IPS-18a (cell line): ENCODE measurements around the gene YAP1.

Experiments
- H3K27ac ChIP-seq: one replicate; pipeline ENCODE4 v1.5.1; 2013; ENCODE audit warnings: low read length
- H3K27me3 ChIP-seq: one replicate; pipeline ENCODE4 v1.6.1; 2013; ENCODE audit warnings: mild to moderate bottlenecking, low read length; ENCODE audit not compliant: control insufficient read depth, insufficient read depth
- H3K36me3 ChIP-seq: one replicate; pipeline ENCODE4 v1.6.1; 2013; ENCODE audit warnings: low read depth, low read length; ENCODE audit not compliant: control insufficient read depth
- H3K4me1 ChIP-seq: one replicate; pipeline ENCODE4 v1.6.1; 2013; ENCODE audit warnings: low read depth, low read length; ENCODE audit not compliant: control insufficient read depth
- H3K4me3 ChIP-seq: one replicate; pipeline ENCODE4 v1.5.1; 2013; ENCODE audit warnings: low read length
- H3K9ac ChIP-seq: one replicate; pipeline ENCODE4 v1.6.1; 2013; ENCODE audit warnings: mild to moderate bottlenecking, low read length, moderate library complexity
- H3K9me3 ChIP-seq: one replicate; pipeline ENCODE4 v1.6.1; 2013; ENCODE audit warnings: low read depth, low read length; ENCODE audit not compliant: control insufficient read depth

The YAP1 gene

DNA sequence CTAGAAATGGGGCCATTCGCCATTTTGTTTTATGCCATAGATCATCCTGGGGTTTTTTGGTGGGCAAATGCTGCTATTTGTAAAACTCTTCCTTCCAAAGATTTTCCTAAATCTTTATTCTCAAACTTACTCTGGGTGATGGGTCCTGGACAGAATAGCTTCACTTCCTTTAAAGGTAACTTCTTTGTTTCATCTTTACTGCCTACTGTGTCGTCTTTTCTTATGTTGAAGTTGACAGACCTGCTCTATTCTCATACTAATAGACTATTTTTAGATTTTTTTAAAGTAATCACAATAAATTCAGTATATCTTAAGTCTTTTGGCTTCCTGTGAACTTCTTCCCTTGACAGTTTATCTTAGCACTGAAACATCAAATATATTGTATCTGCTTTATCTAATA is 98.6 kb downstream of the YAP1 start:
- H3K9ac ChIP-seq, result peak overlapping the region; percentile 16
- peak overlapping the region; percentile 42 for H3K27ac ChIP-seq
- peak overlapping the region; percentile 34 for H3K4me3 ChIP-seq

DNA sequence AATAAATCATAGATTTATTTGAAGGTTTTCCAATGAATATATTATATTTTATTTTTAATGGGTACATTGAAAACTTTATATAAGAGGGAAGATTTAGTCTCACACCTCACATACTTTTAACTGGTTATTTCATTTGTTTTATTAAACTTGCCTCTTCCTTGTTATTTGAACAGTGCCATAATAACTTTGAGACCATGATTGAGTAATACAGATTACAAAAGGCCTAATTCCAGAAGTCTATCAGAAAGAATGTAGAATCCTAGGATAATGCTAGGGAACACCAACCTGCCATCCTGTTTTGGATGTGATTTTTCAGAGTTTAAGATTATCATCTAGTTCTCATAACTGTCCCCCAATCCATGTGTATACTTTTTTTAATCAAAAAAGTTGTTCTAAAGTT is 104.4 kb downstream of the YAP1 start:
- Histone ChIP-seq H3K27me3 (no peaks in the 10 kb centered on the region), H3K4me3 (no peak overlapping the region), H3K9me3 (no peaks in the 10 kb centered on the region), H3K4me1 (peaks cover 9% of the 10 kb centered on the region), H3K27ac (no peak overlapping the region), H3K36me3 (peaks cover 33% of the 10 kb centered on the region), H3K9ac (no peak overlapping the region)

More for the DNA sequence above, 98.6 kb downstream of the YAP1 start:
- Histone ChIP-seq H3K9me3 (no peaks in the 10 kb centered on the region), H3K36me3 (peaks cover 25% of the 10 kb centered on the region), H3K27me3 (no peaks in the 10 kb centered on the region), H3K4me1 (peaks cover 54% of the 10 kb centered on the region)

GRCh38 chr11:102216433-102217075 is 106.3 kb downstream of the YAP1 start:
- Histone ChIP-seq H3K9ac (no peak overlapping the region), H3K36me3 (peaks cover 25% of the 10 kb centered on the region), H3K4me1 (no peaks in the 10 kb centered on the region), H3K4me3 (no peak overlapping the region), H3K27ac (no peak overlapping the region), H3K9me3 (no peaks in the 10 kb centered on the region), H3K27me3 (no peaks in the 10 kb centered on the region)

GRCh38 chr11:102220728-102221467 is 110.7 kb downstream of the YAP1 start:
- H3K4me1 ChIP-seq, result no peaks in the 10 kb centered on the region
- peaks cover 24% of the 10 kb centered on the region for H3K36me3 ChIP-seq
- H3K27me3 ChIP-seq, result no peaks in the 10 kb centered on the region
- H3K9ac ChIP-seq, result no peak overlapping the region
- H3K4me3 ChIP-seq, result no peak overlapping the region
- peak overlapping the region; percentile 23 for H3K27ac ChIP-seq
- H3K9me3 ChIP-seq, result no peaks in the 10 kb centered on the region

DNA sequence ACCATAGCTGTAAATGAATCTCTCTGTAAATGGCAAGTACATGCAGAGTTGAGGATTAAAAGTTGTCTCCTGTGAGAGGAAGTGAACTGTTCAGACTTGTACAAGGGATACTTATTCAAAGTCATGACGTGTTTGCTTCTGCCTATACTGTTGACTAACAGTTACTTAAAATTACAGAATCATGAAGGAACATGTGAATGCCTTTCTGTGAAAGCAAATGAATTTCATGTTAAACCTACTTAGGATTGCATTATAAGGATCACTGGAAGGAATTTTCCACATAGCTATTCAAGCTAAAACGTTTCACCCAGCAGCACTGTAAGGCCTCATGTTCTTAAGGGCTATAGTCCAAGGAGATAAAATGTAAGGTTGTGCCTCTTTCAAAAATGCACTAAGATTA is 113.6 kb downstream of the YAP1 start:
- Histone ChIP-seq H3K27ac (no peak overlapping the region), H3K9me3 (no peaks in the 10 kb centered on the region), H3K4me3 (no peak overlapping the region), H3K36me3 (peaks cover 26% of the 10 kb centered on the region), H3K9ac (no peak overlapping the region), H3K27me3 (no peaks in the 10 kb centered on the region), H3K4me1 (peaks cover 3% of the 10 kb centered on the region)

DNA sequence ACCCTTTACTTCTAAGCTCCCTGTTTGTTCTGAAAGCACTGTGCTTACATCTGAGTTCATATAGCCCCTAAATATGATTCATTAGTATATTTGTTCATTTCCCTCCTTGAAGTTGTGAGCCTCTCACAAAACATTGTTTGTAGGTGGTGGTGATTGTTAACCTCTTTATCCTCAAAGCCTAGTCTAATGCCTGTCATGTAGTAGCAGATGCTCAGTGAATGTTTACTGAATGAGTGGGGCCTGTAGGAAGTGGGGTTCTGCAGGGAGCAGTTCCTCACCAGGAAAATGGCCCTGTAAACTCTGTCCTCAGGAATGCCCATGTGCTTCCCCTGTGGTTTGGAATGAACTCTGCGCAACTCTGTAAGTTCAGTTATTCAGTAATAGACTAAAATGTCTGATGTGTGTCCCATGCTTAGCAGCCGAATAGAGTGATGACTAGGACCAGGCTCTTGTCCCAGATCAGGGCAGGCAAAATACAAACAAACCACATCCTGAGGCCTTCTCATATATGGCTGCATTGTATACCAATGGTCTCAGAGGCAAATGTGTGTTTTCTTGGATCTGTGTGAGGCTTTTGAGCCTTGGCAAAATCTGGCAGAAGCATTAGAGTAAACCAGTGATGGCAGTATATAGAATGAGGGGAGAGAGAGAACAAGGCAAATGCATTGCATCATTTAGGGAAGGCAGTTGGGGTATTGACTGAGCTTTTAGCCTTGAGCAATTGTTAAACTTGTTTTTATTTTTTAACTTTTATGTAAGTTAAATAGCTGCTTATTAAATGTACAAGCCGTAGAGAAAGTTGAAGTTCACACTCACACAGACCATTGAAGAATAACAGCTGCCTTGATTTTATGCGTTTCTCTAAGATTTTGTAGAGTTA is 115.7 kb downstream of the YAP1 start:
- H3K4me1 ChIP-seq, result peaks cover 3% of the 10 kb centered on the region
- peaks cover 31% of the 10 kb centered on the region for H3K36me3 ChIP-seq
- H3K4me3 ChIP-seq, result no peak overlapping the region
- H3K9me3 ChIP-seq, result no peaks in the 10 kb centered on the region
- no peak overlapping the region for H3K27ac ChIP-seq
- no peak overlapping the region for H3K9ac ChIP-seq
- no peaks in the 10 kb centered on the region for H3K27me3 ChIP-seq

DNA sequence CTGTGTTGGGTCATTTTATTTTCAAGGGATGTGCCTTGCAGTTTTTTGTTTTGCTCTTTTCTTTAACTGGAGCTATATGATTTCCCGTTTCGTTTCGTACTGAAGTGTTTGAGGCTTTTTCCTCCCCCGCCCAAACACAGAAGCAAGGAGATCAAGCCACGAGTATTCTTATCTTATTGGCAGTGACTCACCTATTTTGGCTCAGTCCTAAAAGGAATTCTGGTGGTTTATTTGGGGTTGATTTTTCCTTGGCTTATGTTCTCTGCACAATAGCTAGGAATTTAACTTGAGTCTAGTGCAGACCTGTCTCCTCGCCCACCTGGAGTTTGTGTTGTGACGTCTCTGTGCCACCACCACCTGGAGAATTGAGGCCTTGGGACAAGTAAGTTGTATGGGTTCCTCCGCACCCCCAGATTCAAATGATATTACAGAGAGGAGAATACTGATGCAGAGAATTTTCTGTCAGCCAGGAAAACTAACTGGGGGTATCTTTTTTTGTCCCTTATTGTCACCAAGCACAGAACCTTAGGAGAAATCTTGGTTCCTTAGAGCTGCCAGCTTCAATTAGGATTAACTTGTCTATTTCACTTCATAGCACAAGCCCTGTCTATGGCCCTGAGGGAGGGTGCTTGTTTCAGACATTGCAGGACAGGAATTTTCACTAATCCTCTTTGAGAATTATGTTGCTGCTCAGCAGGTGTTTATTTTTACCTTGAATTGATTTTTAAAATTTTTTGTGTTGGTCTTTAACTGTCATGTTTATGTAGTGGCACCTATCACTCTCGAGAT is 116.6 kb downstream of the YAP1 start:
- peaks cover 3% of the 10 kb centered on the region for H3K4me1 ChIP-seq
- no peaks in the 10 kb centered on the region for H3K9me3 ChIP-seq
- no peak overlapping the region for H3K27ac ChIP-seq
- no peak overlapping the region for H3K4me3 ChIP-seq
- H3K36me3 ChIP-seq, result peaks cover 28% of the 10 kb centered on the region
- no peaks in the 10 kb centered on the region for H3K27me3 ChIP-seq
- no peak overlapping the region for H3K9ac ChIP-seq

DNA sequence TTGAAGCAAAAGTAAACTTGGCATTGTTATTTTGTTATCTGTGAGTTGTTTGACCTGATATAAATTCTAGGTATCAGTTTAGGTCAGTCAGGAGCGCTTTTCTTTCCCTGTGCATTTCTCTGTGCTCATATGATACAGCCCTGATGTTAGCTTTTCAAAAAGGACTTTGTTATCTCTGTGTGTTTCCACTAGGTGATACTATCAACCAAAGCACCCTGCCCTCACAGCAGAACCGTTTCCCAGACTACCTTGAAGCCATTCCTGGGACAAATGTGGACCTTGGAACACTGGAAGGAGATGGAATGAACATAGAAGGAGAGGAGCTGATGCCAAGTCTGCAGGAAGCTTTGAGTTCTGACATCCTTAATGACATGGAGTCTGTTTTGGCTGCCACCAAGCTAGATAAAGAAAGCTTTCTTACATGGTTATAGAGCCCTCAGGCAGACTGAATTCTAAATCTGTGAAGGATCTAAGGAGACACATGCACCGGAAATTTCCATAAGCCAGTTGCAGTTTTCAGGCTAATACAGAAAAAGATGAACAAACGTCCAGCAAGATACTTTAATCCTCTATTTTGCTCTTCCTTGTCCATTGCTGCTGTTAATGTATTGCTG is 119.4 kb downstream of the YAP1 start:
- H3K36me3 ChIP-seq, result peaks cover 21% of the 10 kb centered on the region
- no peak overlapping the region for H3K27ac ChIP-seq
- no peaks in the 10 kb centered on the region for H3K27me3 ChIP-seq
- no peak overlapping the region for H3K9ac ChIP-seq
- H3K4me1 ChIP-seq, result peaks cover 4% of the 10 kb centered on the region
- H3K4me3 ChIP-seq, result no peak overlapping the region
- H3K9me3 ChIP-seq, result no peaks in the 10 kb centered on the region

- H3K9me3 ChIP-seq, result no peaks in the 10 kb centered on the region
- H3K4me3 ChIP-seq, result no peak overlapping the region
- peaks cover 18% of the 10 kb centered on the region for H3K36me3 ChIP-seq
- no peak overlapping the region for H3K9ac ChIP-seq
- H3K27me3 ChIP-seq, result no peaks in the 10 kb centered on the region
- H3K27ac ChIP-seq, result no peak overlapping the region
- peaks cover 9% of the 10 kb centered on the region for H3K4me1 ChIP-seq
Observed at GRCh38 chr11:102230186-102230585, 119.9 kb downstream of the YAP1 start.

DNA sequence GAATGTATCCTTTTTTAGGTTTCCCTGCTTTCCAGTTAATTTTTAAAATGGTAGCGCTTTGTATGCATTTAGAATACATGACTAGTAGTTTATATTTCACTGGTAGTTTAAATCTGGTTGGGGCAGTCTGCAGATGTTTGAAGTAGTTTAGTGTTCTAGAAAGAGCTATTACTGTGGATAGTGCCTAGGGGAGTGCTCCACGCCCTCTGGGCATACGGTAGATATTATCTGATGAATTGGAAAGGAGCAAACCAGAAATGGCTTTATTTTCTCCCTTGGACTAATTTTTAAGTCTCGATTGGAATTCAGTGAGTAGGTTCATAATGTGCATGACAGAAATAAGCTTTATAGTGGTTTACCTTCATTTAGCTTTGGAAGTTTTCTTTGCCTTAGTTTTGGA is 120.7 kb downstream of the YAP1 start:
- H3K4me3 ChIP-seq, result no peak overlapping the region
- no peaks in the 10 kb centered on the region for H3K27me3 ChIP-seq
- peaks cover 15% of the 10 kb centered on the region for H3K36me3 ChIP-seq
- peaks cover 9% of the 10 kb centered on the region for H3K4me1 ChIP-seq
- H3K9ac ChIP-seq, result no peak overlapping the region
- H3K27ac ChIP-seq, result no peak overlapping the region
- H3K9me3 ChIP-seq, result no peaks in the 10 kb centered on the region
